NCI-H748 (cell line): Measurements from ENCODE around the gene TRAPPC2B.
"Not testable (repeated sequence)": the region's sequence is repeated elsewhere in the genome, so short reads cannot be mapped to it uniquely, and the experiment has no call there.

Experiments
- DNase-seq: peaks from one replicate; lab custom pipeline; 2025; ENCODE audit not compliant: unreplicated experiment; lab: John Stamatoyannopoulos, UW

The TRAPPC2B gene

DNA sequence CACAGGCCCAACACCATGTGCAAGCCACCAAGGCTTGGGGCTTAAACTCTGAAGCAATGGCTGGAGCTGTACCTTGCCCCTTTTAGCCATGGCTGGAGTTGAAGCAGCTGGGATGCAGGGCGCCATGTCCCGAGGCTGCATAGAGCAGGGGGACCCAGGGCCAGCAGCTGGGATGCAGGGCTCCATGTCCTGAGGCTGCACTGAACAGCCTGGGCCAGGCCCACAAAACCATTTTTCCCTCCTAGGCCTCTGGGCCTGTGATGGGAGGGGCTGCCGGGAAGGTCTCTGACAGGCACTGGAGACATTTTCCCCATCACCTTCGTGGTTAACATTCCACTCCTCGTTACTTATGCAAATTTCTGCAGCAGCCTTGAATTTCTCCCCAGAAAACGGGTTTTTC lies 10.8 kb downstream of the TRAPPC2B start:
- no peak for DNase-seq

DNA sequence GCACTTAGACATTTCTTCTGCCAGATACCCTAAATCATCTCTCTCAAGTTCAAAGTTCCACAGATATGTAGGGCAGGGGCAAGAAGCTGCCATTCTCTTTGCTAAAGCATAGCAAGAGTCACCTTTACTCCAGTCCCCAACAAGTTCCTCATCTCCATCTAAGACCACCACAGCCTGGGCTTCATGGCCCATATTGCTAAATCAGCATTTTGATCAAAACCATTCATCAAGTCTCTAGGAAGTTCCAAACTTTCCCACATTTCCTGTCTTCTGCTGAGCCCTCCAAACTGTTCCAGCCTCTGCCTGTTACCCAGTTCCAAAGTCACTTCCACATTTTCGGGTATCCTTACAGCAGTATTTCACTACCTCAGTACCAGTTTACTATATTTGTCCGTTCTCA lies 11.3 kb downstream of the TRAPPC2B start:
- not testable (repeated sequence) for DNase-seq

DNA sequence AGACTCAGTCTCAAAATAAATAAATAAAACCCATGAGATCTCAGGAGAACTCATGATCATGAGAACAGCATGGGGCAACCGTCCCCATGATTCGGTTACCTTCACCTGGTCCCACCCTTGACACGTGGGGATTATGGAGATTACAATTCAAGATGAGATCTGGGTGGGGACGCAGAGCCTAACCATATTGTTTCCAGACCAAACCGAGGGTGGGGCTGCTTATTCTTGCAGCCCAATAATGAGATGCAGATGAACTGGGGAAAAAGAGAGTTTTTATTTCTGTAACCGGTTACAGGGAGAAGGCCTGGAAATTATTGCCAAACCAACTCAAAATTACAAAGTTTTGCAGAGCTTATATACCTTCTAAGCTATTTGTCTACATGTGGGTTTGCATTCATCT lies 12.8 kb downstream of the TRAPPC2B start:
- DNase-seq, result no peak

DNA sequence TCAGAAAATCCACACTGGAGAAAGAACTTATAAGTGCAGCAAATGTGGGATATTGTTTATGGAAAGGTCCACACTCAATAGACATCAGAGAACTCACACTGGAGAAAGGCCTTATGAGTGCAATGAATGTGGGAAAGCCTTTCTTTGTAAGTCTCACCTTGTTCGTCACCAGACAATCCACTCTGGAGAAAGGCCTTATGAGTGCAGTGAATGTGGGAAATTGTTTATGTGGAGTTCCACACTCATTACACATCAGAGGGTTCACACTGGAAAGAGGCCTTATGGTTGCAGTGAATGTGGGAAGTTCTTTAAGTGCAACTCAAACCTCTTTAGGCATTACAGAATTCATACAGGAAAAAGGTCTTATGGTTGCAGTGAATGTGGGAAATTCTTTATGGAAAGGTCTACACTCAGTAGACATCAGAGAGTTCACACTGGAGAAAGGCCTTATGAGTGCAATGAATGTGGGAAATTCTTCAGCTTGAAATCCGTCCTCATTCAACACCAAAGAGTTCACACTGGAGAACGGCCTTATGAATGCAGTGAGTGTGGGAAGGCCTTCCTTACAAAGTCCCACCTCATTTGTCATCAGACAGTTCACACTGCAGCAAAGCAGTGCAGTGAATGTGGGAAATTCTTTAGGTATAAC lies 14.3 kb downstream of the TRAPPC2B start:
- DNase-seq, result no peak

DNA sequence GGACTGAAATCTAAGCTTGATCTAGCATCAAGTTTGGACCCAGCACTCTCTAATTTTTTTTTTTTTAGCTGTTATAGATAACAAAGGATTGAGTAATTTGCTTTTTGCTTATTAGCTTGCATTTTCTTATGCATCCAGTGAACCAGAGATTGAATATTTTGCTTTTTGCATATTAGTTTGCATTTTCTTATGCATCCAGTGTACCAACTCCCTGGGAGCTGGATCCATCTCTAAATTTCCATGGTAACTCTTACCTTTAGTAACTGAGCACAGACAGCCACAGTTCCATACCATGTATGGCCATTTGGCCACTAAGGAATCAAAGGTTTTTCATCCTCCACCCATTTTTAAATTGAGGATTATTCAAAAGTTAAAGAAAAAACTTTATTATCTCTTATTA lies 17.6 kb downstream of the TRAPPC2B start:
- no peak for DNase-seq

DNA sequence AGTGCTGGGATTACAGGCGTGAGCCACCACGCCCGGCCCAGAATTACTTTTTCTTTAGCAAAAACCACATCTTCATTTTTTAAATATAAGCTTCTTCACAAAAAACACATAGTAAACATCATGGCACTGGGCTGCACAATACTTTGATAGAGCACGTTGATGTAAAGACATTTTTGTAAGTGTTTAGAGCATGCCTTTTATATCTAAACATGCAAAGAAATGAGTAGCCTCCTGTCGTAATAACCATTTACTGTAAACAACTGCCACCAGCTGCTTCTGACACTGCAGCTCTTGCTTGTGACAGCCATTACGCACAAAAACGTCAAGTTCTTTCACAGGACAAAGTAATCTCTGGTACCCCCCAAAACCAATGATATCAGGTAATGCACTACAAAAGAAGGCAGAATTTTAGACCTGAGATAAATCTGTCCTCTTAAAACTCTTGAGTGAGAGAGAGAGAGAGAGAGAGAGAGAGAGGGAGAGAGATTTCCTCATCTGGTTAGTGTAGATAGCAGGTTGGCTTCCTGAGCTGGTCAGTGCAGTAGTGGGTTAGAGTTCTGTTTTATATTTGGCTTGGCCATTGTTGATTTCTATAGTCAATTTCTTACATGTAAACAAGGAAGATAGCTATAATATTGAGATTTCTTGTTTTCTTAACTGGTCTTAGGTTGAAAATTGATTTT lies 19.6 kb downstream of the TRAPPC2B start:
- DNase-seq, result no peak

DNA sequence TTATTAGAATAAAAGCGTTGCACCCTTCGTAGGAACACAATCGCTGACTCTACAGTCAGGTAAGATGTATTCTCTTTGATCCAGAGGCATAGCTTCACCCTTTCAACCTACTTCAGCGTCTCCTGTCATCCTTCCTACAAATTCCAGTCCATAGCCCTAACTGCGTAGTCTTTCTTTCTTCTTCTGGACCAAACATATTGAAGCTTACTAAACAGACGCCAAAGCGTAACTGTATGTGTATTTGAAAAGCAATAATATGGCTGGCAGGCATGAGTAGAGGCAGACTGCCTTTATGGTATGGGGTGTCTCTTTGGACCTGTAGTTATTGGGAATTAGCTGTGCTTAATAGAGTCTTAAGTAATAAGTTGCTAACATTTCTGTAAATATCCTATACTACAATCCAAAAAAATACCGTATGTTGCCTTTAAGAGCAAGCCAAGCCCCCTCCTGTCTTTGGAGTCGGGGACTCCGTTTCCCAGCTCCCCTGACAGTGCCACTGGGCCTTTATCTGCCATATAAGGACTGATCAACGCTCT lies 25.9 kb downstream of the TRAPPC2B start:
- DNase-seq, result no peak

DNA sequence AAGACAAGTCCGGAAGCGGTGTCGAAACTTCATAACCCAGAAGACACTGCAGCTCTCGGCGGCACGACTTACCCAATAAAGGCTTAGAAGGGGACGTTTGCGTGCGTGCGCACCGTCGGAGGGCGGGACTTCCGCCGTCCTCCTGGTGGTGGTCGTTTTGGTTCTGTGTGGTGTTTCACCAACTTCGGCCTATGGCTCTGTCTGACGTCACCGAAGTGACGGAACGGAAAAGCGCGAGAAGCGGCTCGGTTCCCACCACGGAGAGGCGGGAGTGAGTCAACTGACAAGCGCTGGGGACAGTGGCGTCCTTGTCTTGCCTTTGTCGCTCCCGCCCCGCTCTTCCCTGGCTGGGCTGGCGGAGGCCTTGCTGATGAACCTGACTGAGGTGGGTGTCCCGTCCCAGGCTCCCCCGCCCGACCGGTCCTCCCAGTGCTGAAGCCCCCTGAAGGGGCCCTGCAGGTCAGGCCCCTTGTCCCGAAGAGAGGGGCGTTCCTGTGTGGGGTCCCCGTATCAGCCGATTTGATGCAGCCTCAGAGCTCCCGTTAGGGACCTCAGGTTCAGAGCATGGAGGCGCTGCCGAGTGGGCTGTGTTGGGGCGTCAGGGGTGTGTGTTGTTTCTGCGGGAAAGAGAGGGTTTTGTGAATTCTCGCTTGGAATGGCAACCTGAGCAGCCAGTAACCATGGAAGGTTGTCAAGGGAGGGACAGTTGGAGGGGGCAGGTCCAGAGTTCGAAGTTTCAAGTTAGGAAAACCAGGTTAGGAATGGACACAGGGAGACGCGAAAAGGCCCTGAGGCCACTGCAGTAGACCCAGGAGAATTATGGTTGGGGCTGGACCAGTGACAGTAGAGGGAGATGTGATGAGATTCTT lies 26.6 kb downstream of the TRAPPC2B start, which contains the start of gene ZNF548:
TSS of gene ZNF548 (plus strand) at position 125 of the 869 bp plus-strand sequence. CDS start at position 371, 246 bp downstream.
- peak; percentile 100 for DNase-seq

DNA sequence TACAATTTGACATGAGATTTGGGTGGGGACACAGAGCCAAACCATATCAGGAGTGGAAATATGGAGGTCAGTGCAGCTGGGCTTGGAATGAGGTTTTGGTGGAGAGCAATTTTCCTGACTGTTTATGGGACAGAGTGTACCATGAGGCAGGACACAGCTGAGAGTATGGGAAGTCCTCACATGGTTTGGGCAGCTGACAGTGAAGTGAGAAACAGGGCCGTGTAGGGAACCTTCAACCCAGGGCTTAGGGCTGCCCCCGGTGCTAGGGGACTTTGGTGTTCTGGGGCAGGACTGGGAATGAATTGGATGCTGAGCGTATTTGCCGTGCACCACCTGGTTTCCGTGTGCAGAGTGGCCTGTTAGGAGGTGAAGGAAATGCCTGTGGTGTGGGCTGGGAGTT lies 32.4 kb downstream of the TRAPPC2B start:
- DNase-seq, result no peak

DNA sequence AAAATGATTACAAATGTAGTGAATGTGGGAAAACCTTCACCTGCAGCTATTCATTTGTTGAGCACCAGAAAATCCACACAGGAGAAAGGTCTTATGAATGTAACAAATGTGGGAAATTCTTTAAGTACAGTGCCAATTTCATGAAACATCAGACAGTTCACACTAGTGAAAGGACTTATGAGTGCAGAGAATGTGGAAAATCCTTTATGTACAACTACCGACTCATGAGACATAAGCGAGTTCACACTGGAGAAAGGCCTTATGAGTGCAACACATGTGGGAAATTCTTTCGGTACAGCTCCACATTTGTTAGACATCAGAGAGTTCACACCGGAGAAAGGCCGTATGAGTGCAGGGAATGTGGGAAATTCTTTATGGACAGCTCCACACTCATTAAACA lies 35.5 kb downstream of the TRAPPC2B start:
- no peak for DNase-seq

DNA sequence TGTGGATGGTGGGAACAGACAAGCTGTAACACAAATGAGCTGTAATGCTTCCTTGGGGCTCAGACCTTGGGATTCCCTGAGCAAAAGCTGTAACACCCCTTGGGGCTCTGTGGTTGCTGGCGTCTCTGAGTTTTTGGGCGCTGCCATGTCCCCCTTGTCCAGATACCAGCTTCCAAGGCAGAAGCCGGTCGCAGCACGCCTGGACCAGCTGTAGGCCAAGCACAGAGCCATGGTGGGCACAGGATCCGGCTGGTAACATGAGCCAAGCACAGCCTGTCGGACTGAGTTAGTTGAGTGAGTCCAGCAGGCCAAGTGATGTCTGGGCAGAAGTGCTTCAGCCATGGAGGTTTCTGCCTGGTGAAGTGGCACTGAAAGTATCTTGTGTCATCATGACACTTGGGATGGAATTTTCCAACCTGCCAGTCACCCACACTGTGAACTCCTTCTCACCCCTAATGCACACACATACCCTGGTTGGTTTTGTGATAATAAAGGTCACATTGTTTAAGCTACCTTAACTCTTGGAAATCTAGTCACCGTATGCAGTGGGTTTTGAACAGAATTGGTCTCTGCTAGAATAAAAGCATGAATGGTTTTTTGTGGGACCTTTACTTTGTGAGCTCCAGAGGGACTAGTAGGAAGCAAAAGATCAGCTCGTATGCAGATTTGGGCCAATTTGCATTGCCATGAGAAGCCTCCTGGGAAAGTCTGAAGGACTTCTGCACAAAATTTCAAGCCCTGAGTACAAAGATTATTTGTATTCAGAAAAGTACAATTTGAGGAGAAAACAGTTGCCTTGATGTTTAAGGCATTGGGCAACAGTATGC lies 40.6 kb downstream of the TRAPPC2B start:
- no peak for DNase-seq

DNA sequence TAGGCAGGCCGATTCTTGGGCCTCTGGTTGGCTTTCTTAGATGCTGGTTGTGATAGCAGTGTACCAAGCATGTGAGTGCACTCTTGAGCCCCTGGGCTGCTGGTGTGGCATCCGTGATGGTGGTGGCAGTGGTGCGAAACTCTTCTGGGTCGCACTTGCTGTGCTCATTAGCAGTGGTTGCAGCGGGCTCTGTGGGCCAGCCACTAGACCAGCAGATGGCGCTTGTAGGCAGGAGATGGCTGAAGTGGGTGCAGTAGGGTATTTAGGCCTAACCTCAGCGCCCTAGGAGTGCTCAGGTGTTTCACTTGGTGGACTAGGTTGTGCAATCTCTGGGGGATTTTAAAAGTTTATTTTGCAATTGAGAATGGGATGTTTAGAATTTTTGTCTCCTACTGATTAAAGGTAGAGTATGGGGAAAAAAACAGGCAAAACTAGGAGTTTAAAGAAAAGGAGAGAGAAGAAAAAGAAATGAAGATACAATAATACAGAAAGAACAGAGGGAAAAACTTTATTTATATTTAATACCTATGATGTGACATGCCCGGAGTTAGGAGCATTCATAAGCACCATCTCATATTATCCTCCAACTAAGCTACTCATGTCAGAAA lies 43.3 kb downstream of the TRAPPC2B start:
- DNase-seq, result peak; percentile 84

DNA sequence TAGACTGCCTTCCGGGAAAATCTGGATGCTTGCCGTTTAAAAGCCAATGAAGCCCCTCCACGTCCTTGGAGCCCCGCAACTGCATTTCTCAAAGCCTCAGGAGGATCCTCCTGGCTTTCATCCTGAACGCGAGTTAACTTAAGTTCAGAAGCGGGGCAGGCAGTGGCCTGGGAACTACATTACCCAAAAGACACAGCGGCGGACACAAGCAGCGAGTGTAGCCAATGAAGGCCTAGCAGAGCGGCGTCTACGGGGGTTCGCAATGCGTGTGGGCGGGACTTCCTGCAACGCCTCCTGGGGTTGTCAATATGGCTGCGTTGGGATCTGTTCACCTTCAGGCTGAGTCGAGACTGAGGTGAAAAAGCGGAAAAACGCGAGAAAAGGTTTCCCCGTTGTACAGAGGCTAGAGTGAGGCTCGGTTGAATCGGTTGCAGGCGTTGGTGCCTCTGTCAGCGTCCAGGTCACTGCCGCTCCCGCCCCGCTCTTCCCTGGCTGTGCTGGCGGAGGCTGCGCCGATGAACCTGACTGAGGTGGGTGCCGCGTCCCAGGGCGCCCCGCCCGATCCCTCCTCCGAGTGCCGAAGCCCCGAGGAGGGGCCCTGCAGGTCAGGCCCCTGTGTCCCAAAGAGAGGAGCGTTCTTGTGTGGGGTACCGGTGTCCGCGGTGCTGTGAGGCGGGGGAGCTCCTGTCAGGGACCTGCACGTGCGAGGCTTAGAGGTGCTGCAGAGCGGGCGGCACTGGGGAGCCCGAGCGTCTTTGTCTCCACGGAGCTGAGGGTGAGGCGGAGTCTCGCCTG lies 47.7 kb downstream of the TRAPPC2B start, which contains the start of gene ZNF17:
TSS of gene ZNF17 (plus strand) at position 285 of the 795 bp plus-strand sequence. CDS start 2,455 bp downstream, outside the sequence.
- peak; percentile 97 for DNase-seq
